H1 (cell line): ENCODE data around the gene TPD52L2. TPM values are rescaled to one million over a fixed set of nuclear protein-coding genes. Genes with fewer than 3 reads are reported as not detected.

Experiments
- CTCF ChIA-PET: fragments of 300-600 bp; sonication (Branson Sonifier 250); formaldehyde crosslinking; loops from one replicate; lab custom pipeline; 2021; ENCODE audit not compliant: partially characterized antibody; lab: Charles Lee
- POLR2A ChIA-PET: fragments of 300-600 bp; sonication (Branson Sonifier 250); formaldehyde crosslinking; loops from one replicate; lab custom pipeline; 2021; ENCODE audit warnings: inconsistent platforms; ENCODE audit not compliant: partially characterized antibody; lab: Charles Lee
- DNase-seq, 2 experiments: peaks; one replicate each; pipeline versions ENCODE4 v3.0.0 to v3.0.0-alpha.2; 2010 to 2022; ENCODE audit warnings: low spot score in 2 of 2, low read depth in 1 of 2, mixed read lengths in 1 of 2
- FAIRE-seq: peaks from 2 replicates; lab custom pipeline; 2011; peaks lifted over from hg19 to GRCh38; lab: Jason Lieb, UNC
- H2AFZ ChIP-seq: 2 replicates; pipeline ENCODE4 v1.8.1; 2012; ENCODE audit warnings: low read length, inconsistent platforms
- H2AK5ac ChIP-seq: 2 replicates; pipeline ENCODE4 v1.6.1; 2013; ENCODE audit warnings: low read depth, low read length
- H2BK120ac ChIP-seq: replicated peaks from 2 replicates; pipeline ENCODE3; 2013; ENCODE audit warnings: low read depth, low read length, inconsistent platforms
- H2BK12ac ChIP-seq: 2 replicates; pipeline ENCODE4 v1.6.1; 2013; ENCODE audit warnings: low read depth, low read length
- H2BK15ac ChIP-seq: 2 replicates; pipeline ENCODE4 v1.6.1; 2013; ENCODE audit warnings: low read length
- H2BK20ac ChIP-seq: 2 replicates; pipeline ENCODE4 v1.6.1; 2013; ENCODE audit warnings: low read length
- H2BK5ac ChIP-seq: 2 replicates; pipeline ENCODE4 v1.6.1; 2013; ENCODE audit warnings: low read depth, low read length
- H3K14ac ChIP-seq: 2 replicates; pipeline ENCODE4 v1.6.1; 2013; ENCODE audit warnings: inconsistent platforms; ENCODE audit not compliant: insufficient read length
- H3K18ac ChIP-seq: 2 replicates; pipeline ENCODE4 v1.6.1; 2013; ENCODE audit warnings: low read length; ENCODE audit errors: extremely low read depth
- H3K23ac ChIP-seq: 2 replicates; pipeline ENCODE4 v1.6.1; 2013; ENCODE audit warnings: inconsistent platforms; ENCODE audit not compliant: insufficient read length
- H3K23me2 ChIP-seq: 2 replicates; pipeline ENCODE4 v1.6.1; 2013; ENCODE audit warnings: low read depth, low read length
- H3K27ac ChIP-seq: 2 replicates; pipeline ENCODE4 v1.6.1; 2011; ENCODE audit warnings: low read depth, low read length, inconsistent platforms
- H3K27me3 ChIP-seq, 4 experiments: replicated peaks in 1 of 4; 1 replicate in 1 of 4; 2 replicates in 3 of 4; pipeline versions ENCODE4 v1.6.1 to v1.8.1; 2011 to 2013; ENCODE audit warnings: low read length in 3 of 4, mild to moderate bottlenecking in 3 of 4, inconsistent platforms in 2 of 4, mixed read lengths in 2 of 4, moderate library complexity in 1 of 4; ENCODE audit not compliant: control insufficient read depth in 3 of 4, insufficient read depth in 3 of 4; ENCODE audit errors: extremely low read depth in 1 of 4
- H3K36me3 ChIP-seq, 4 experiments: 2 replicates each; pipeline versions ENCODE4 v1.6.1 to v1.8.1; 2011 to 2013; ENCODE audit warnings: mild to moderate bottlenecking in 4 of 4, low read length in 3 of 4, moderate library complexity in 2 of 4, control low read depth in 1 of 4, inconsistent platforms in 1 of 4; ENCODE audit not compliant: insufficient read depth in 4 of 4, control insufficient read depth in 2 of 4
- H3K4ac ChIP-seq: replicated peaks from 2 replicates; pipeline ENCODE3; 2013; ENCODE audit warnings: low read length, low read depth, mixed read lengths, inconsistent platforms; ENCODE audit not compliant: insufficient read length
- H3K4me1 ChIP-seq, 4 experiments: replicated peaks in 1 of 4; 1 replicate in 1 of 4; 2 replicates in 3 of 4; pipeline versions ENCODE4 v1.6.1 to v1.8.1; 2011 to 2013; ENCODE audit warnings: low read length in 3 of 4, inconsistent platforms in 2 of 4, mixed read lengths in 1 of 4; ENCODE audit not compliant: insufficient read depth in 4 of 4, control insufficient read depth in 3 of 4
- H3K4me2 ChIP-seq, 2 experiments: 2 replicates each; pipeline versions ENCODE4 v1.6.1 to v1.8.1; 2011 to 2013; ENCODE audit warnings: low read depth in 2 of 2, low read length in 2 of 2, control low read depth in 1 of 2, inconsistent platforms in 1 of 2, mild to moderate bottlenecking in 1 of 2; ENCODE audit not compliant: insufficient read depth in 1 of 2
- H3K4me3 ChIP-seq, 4 experiments: fragments of 200-600, 300-600 bp in 1 of 4; sonication (generic), shearing (Covaris generic), sonication (Bioruptor Twin) in 1 of 4; 2 replicates each; pipeline versions ENCODE4 v1.5.1 to v1.8.1; 2011 to 2016; ENCODE audit warnings: low read length in 4 of 4, low read depth in 3 of 4, control low read depth in 2 of 4, inconsistent platforms in 2 of 4, mild to moderate bottlenecking in 2 of 4, mixed read lengths in 1 of 4, moderate library complexity in 1 of 4; ENCODE audit not compliant: insufficient read depth in 2 of 4; ENCODE audit errors: extremely low read depth in 1 of 4
- H3K56ac ChIP-seq: replicated peaks from 2 replicates; pipeline ENCODE3; 2013; ENCODE audit warnings: low read depth, mild to moderate bottlenecking, mixed read lengths, low read length, inconsistent platforms; ENCODE audit not compliant: insufficient read length
- H3K79me1 ChIP-seq: 2 replicates; pipeline ENCODE4 v1.6.1; 2013; ENCODE audit warnings: low read depth, low read length, control low read depth
- H3K79me2 ChIP-seq, 2 experiments: 2 replicates each; pipeline versions ENCODE4 v1.6.1 to v1.8.1; 2012 to 2013; ENCODE audit warnings: low read length in 2 of 2, mild to moderate bottlenecking in 2 of 2, inconsistent platforms in 1 of 2; ENCODE audit not compliant: insufficient read depth in 2 of 2, control insufficient read depth in 1 of 2
- H3K9ac ChIP-seq, 4 experiments: replicated peaks in 1 of 4; 1 replicate in 1 of 4; 2 replicates in 3 of 4; pipeline versions ENCODE4 v1.6.1 to v1.8.1; 2011 to 2013; ENCODE audit warnings: low read depth in 3 of 4, low read length in 3 of 4, control low read depth in 2 of 4, mild to moderate bottlenecking in 2 of 4, moderate library complexity in 2 of 4, inconsistent platforms in 1 of 4; ENCODE audit errors: extremely low read depth in 1 of 4
- H3K9me3 ChIP-seq, 2 experiments: 2 replicates each; pipeline versions ENCODE4 v1.6.1 to v1.8.1; 2012 to 2013; ENCODE audit warnings: mild to moderate bottlenecking in 2 of 2, moderate library complexity in 2 of 2, control low read depth in 1 of 2, inconsistent platforms in 1 of 2, low read depth in 1 of 2, low read length in 1 of 2, mixed read lengths in 1 of 2; ENCODE audit not compliant: insufficient read depth in 2 of 2
- H4K20me1 ChIP-seq, 2 experiments: replicated peaks in 1 of 2; 2 replicates each; pipeline versions ENCODE3 to v1.8.1; 2011 to 2013; ENCODE audit warnings: inconsistent platforms in 2 of 2, low read length in 2 of 2, mild to moderate bottlenecking in 1 of 2; ENCODE audit not compliant: insufficient read depth in 2 of 2, control insufficient read depth in 1 of 2
- H4K5ac ChIP-seq: 2 replicates; pipeline ENCODE4 v1.6.1; 2013; ENCODE audit warnings: low read length, low read depth, mixed read lengths, inconsistent platforms; ENCODE audit not compliant: insufficient read length
- H4K8ac ChIP-seq: 2 replicates; pipeline ENCODE4 v1.8.0; 2013; ENCODE audit warnings: mild to moderate bottlenecking, moderate library complexity, low read length, inconsistent platforms; ENCODE audit not compliant: insufficient read depth; ENCODE audit errors: extremely low read depth
- H4K91ac ChIP-seq: replicated peaks from 2 replicates; pipeline ENCODE3; 2013; ENCODE audit warnings: low read length, mixed read lengths, inconsistent platforms; ENCODE audit not compliant: insufficient read length
- JUND ChIP-seq: IDR thresholded peaks from 2 replicates; pipeline ENCODE4 v1.6.1; 2011; ENCODE audit warnings: mild to moderate bottlenecking, improper control_type of control experiment, low read length
- KDM1A ChIP-seq: fragments of 200-600, 300-600 bp; sonication (generic); IDR thresholded peaks from 2 replicates; pipeline ENCODE4 v1.7.1; 2016; ENCODE audit warnings: mild to moderate bottlenecking, low read length, borderline replicate concordance
- POLR2A ChIP-seq, 2 experiments: IDR thresholded peaks; 1 replicate in 1 of 2; 2 replicates in 1 of 2; pipeline ENCODE4 v1.6.1; 2011; ENCODE audit warnings: low read depth in 2 of 2, low read length in 2 of 2, mild to moderate bottlenecking in 2 of 2; ENCODE audit errors: control extremely low read depth in 1 of 2
- POU5F1 ChIP-seq: IDR thresholded peaks from 2 replicates; pipeline ENCODE4 v1.6.1; 2011; ENCODE audit warnings: low read depth, mild to moderate bottlenecking, low read length, moderate library complexity
- RNF2 ChIP-seq: fragments of 200-900, 300-1000 bp; sonication (generic); IDR thresholded peaks from 2 replicates; pipeline ENCODE4 v1.7.1; 2016; ENCODE audit warnings: borderline replicate concordance, low read depth, mild to moderate bottlenecking, antibody characterized with exemption, low read length; ENCODE audit not compliant: poor library complexity, severe bottlenecking; ENCODE audit errors: missing control alignments
- SIRT6 ChIP-seq: IDR thresholded peaks from one replicate; pipeline ENCODE4 v1.7.1; 2012; ENCODE audit warnings: low read length, inconsistent platforms
- SP4 ChIP-seq: IDR thresholded peaks from 2 replicates; pipeline ENCODE4 v1.6.1; 2012; ENCODE audit warnings: low read length, inconsistent platforms
- TAF7 ChIP-seq: optimal IDR thresholded peaks from 2 replicates; pipeline ENCODE3; 2011; ENCODE audit warnings: low read depth, mild to moderate bottlenecking, inconsistent platforms, low read length, moderate library complexity, borderline replicate concordance
- TEAD4 ChIP-seq: IDR thresholded peaks from 2 replicates; pipeline ENCODE4 v1.6.1; 2012; ENCODE audit warnings: low read depth, low read length, inconsistent platforms, mixed read lengths
- YY1 ChIP-seq: IDR thresholded peaks from 2 replicates; pipeline ENCODE4 v1.6.1; 2011; ENCODE audit warnings: low read depth, mild to moderate bottlenecking, low read length
- WGBS, 2 experiments: shearing (Covaris generic) in 1 of 2; methylation state at CpG; one replicate each; pipeline versions ENCODE4 v1.1.6 to v1.1.7; 2013 to 2015; ENCODE audit warnings: low lambda C conversion rate in 2 of 2, mixed read lengths in 2 of 2, inconsistent platforms in 1 of 2, low coverage in 1 of 2, missing lambda C conversion rate in 1 of 2; ENCODE audit not compliant: insufficient replicate concordance in 2 of 2, insufficient coverage in 1 of 2, insufficient read length in 1 of 2; ENCODE audit errors: extremely low coverage in 1 of 2, missing lambda C conversion rate in 1 of 2; 5-methylcytosine and 5-hydroxymethylcytosine counted together
- polyA plus RNA-seq, 7 experiments: library from polyadenylated mRNA; depleted of rRNA in 3 of 7; stranded (reverse) in 5 of 7; unstranded in 2 of 7; fragments of >200 nt in 5 of 7; fragments of 200-250 nt in 2 of 7; gene quantifications; 1 replicate in 5 of 7; 2 replicates in 1 of 7; 4 replicates in 1 of 7; pipeline versions ENCODE4 v1.2.1 to v1.2.3, GENCODE V29; 2011 to 2013; ENCODE audit warnings: missing spikeins in 2 of 7, mixed read lengths in 2 of 7
- total RNA-seq: library from RNA; stranded (reverse); fragmentation: NEBNext Ultra II Directional; extraction: Animal tissue kit (Norgen Biotek cat#: 25700); gene quantifications from 2 replicates; pipeline ENCODE4 v1.2.1, GENCODE V29; 2021

Gene TPD52L2
- total and polyA plus RNA-seq, 2 of the 8 experiments (the other 6 are each of a cell fraction or from before 2014, with no cell fraction given): 77.1 to 80.2 TPM

DNA sequence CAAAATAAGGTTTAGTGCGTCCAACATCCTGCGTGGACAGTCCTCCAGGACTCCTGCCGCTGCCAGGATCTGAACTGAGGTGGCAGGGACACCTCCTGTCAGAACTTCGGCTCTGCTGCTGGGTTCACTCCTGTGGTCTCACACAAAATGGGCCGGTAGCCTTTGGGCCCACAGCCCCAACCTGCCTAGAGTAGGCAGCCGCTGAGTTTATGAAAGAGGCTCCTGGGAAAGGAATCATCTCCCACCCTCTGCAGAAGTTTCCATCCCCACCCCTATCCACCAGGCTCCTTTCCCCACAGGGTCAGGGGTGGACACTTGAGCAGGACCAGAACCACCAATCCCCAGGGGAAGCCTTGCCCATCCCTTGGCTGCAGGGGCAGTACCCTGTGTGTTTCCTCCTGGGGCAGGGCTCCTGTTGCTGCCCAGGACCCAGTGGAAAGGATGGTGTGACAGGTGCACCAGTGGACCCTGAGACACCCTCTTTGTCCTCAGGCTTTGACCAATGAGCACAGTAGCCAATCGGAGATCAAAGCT lies 5.8 kb upstream of the TPD52L2 start:
- Histone ChIP-seq H2BK5ac (peak overlapping the region; percentile 91), H2BK15ac (peak overlapping the region; percentile 92; the same call in 1 of the 2 replicates), H4K5ac (no peak overlapping the region), H3K79me2 (peaks cover 0 to 6% of the 10 kb centered on the region in 2 experiments; a peak in 1 of 4 replicates), H4K20me1 (peaks cover 0 to 4% of the 10 kb centered on the region in 2 experiments), H3K4me3 (no peak overlapping the region), H3K23ac (no peak overlapping the region), H3K36me3 (peaks cover 0 to 17% (median 0%) of the 10 kb centered on the region in 4 experiments; a peak in 1 of 8 replicates), H3K27ac (no peak overlapping the region; the same call in 1 of the 2 replicates), H3K14ac (no peak overlapping the region), H3K4me2 (peak overlapping the region; percentile 31 to 52; a peak in 2 of 4 replicates), H3K56ac (no peak overlapping the region), H3K18ac (peak overlapping the region; percentile 3; the same call in 1 of the 2 replicates), H3K4me1 (peaks cover 7 to 45% (median 41%) of the 10 kb centered on the region in 4 experiments), H2BK120ac (no peak overlapping the region), H3K27me3 (no peaks in the 10 kb centered on the region), H4K91ac (peak overlapping the region; percentile 62), H3K4ac (peak overlapping the region; percentile 57), H4K8ac (no peak overlapping the region), H2AFZ (no peak overlapping the region), H2BK12ac (peak overlapping the region; percentile 84; the same call in 1 of the 2 replicates), H3K9me3 (no peaks in the 10 kb centered on the region), H3K79me1 (peaks cover 6% of the 10 kb centered on the region; the same call in 1 of the 2 replicates), H3K23me2 (peaks cover 8% of the 10 kb centered on the region; the same call in 1 of the 2 replicates), H2BK20ac (0 out of 2 replicates have a peak overlapping the region, but pooled peaks have one; percentile 82), H2AK5ac (peak overlapping the region; percentile 76; the same call in 1 of the 2 replicates), H3K9ac (no peak overlapping the region)
- FAIRE-seq (no peak), DNase-seq (no peak)
- ChIA-PET CTCF (interaction anchor here (0.9 to 3.6 kb wide), 16 partner anchors 10 to 321 kb away, joined by 3 to 18 read pairs (median 5); no protein-coding TSS in a partner anchor), POLR2A (interaction anchor here (0.6 to 1.3 kb wide), 7 partner anchors 13 to 201 kb away, joined by 3 to 5 read pairs (median 3); partner anchors contain the start of genes LIME1 and RTEL1)
- TF ChIP-seq YY1: no peak
- no peak for TF ChIP-seq JUND
- no peak for TF ChIP-seq SIRT6
- no peak for TF ChIP-seq RNF2
- no peak for TF ChIP-seq POLR2A (IDR thresholded peaks at IDR 0.05; ENCODE audit: control extremely low read depth in 1 of 2, low read depth in 2 of 2, low read length in 2 of 2)
- no peak for TF ChIP-seq TAF7
- TF ChIP-seq KDM1A: no peak
- no peak for TF ChIP-seq TEAD4
- no peak for TF ChIP-seq SP4
- TF ChIP-seq POU5F1: no peak
- 67% methylated on average over 7 of the region's 7 CpGs; no CpG with 5 or more reads in 1 of the 2 experiments for WGBS, 2 experiments
